ENCODE data around the gene MRPL22. TPM values are rescaled to one million over a fixed set of nuclear protein-coding genes. Genes with fewer than 3 reads are reported as not detected.

The MRPL22 gene
- total and polyA plus RNA-seq, 2 of the 13 experiments (the other 11 are each of a cell fraction or from before 2014, with no cell fraction given), result 66.8 to 84.8 TPM

GRCh38 chr5:154937186-154937717 lies 3.6 kb upstream of the MRPL22 start (continued):
- TF ChIP-seq ZBTB43 (CRISPR knock-in tag; conservative IDR thresholded peaks at IDR 0.05) (0 out of 2 replicates have a peak, but pooled peaks have one; percentile 10), MBNL3 (CRISPR knock-in tag; conservative IDR thresholded peaks at IDR 0.05) (no peak)
- TF ChIP-seq, protein P1, sequence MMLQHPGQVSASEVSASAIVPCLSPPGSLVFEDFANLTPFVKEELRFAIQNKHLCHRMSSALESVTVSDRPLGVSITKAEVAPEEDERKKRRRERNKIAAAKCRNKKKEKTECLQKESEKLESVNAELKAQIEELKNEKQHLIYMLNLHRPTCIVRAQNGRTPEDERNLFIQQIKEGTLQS (CRISPR knock-in tag; IDR thresholded peaks at IDR 0.05), result no peak
- TF ChIP-seq, protein P2, sequence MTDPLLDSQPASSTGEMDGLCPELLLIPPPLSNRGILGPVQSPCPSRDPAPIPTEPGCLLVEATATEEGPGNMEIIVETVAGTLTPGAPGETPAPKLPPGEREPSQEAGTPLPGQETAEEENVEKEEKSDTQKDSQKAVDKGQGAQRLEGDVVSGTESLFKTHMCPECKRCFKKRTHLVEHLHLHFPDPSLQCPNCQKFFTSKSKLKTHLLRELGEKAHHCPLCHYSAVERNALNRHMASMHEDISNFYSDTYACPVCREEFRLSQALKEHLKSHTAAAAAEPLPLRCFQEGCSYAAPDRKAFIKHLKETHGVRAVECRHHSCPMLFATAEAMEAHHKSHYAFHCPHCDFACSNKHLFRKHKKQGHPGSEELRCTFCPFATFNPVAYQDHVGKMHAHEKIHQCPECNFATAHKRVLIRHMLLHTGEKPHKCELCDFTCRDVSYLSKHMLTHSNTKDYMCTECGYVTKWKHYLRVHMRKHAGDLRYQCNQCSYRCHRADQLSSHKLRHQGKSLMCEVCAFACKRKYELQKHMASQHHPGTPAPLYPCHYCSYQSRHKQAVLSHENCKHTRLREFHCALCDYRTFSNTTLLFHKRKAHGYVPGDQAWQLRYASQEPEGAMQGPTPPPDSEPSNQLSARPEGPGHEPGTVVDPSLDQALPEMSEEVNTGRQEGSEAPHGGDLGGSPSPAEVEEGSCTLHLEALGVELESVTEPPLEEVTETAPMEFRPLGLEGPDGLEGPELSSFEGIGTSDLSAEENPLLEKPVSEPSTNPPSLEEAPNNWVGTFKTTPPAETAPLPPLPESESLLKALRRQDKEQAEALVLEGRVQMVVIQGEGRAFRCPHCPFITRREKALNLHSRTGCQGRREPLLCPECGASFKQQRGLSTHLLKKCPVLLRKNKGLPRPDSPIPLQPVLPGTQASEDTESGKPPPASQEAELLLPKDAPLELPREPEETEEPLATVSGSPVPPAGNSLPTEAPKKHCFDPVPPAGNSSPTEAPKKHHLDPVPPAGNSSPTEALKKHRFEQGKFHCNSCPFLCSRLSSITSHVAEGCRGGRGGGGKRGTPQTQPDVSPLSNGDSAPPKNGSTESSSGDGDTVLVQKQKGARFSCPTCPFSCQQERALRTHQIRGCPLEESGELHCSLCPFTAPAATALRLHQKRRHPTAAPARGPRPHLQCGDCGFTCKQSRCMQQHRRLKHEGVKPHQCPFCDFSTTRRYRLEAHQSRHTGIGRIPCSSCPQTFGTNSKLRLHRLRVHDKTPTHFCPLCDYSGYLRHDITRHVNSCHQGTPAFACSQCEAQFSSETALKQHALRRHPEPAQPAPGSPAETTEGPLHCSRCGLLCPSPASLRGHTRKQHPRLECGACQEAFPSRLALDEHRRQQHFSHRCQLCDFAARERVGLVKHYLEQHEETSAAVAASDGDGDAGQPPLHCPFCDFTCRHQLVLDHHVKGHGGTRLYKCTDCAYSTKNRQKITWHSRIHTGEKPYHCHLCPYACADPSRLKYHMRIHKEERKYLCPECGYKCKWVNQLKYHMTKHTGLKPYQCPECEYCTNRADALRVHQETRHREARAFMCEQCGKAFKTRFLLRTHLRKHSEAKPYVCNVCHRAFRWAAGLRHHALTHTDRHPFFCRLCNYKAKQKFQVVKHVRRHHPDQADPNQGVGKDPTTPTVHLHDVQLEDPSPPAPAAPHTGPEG (CRISPR knock-in tag; IDR thresholded peaks at IDR 0.05), result no peak
- TF ChIP-seq, protein P3, sequence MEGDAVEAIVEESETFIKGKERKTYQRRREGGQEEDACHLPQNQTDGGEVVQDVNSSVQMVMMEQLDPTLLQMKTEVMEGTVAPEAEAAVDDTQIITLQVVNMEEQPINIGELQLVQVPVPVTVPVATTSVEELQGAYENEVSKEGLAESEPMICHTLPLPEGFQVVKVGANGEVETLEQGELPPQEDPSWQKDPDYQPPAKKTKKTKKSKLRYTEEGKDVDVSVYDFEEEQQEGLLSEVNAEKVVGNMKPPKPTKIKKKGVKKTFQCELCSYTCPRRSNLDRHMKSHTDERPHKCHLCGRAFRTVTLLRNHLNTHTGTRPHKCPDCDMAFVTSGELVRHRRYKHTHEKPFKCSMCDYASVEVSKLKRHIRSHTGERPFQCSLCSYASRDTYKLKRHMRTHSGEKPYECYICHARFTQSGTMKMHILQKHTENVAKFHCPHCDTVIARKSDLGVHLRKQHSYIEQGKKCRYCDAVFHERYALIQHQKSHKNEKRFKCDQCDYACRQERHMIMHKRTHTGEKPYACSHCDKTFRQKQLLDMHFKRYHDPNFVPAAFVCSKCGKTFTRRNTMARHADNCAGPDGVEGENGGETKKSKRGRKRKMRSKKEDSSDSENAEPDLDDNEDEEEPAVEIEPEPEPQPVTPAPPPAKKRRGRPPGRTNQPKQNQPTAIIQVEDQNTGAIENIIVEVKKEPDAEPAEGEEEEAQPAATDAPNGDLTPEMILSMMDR (CRISPR knock-in tag; IDR thresholded peaks at IDR 0.05), result no peak
